A673 (cell line): ENCODE data around the gene TOMM7.

Experiments used
- CTCF ChIP-seq: fragments of 300-800, 200-600 bp; sonication (generic); conservative IDR thresholded peaks from 2 replicates; pipeline ENCODE4 v1.5.1; 2017; ENCODE audit warnings: low read depth, mild to moderate bottlenecking, antibody characterized with exemption, low read length, moderate library complexity, mixed read lengths
- EZH2 ChIP-seq: fragments of 200-600 bp; sonication (generic); IDR thresholded peaks from 2 replicates; pipeline ENCODE4 v1.6.1; 2017; ENCODE audit warnings: borderline replicate concordance, low read depth, mild to moderate bottlenecking, mixed read lengths, antibody characterized with exemption, low read length; ENCODE audit not compliant: poor library complexity, severe bottlenecking

- no peak for TF ChIP-seq CTCF
- TF ChIP-seq EZH2 = no peak
These were observed 37.1 kb upstream of the TOMM7 start for GRCh38 chr7:22859641-22860290.
